Motor neuron (in vitro differentiated cells): Measurements from ENCODE around the gene LRRC40. TPM values are rescaled to one million over a fixed set of nuclear protein-coding genes. Genes with fewer than 3 reads are reported as not detected.

ENCODE experiments used
- total RNA-seq, 8 experiments: library from RNA; unstranded; fragments of 300-600 nt; gene quantifications; 2 replicates each; pipeline versions ENCODE4 v1.2.3 to v1.2.4, GENCODE V29; 2022

Gene LRRC40
- total RNA-seq, 8 experiments from 2014 or later: 8.1 to 54.6 (median 34.5) TPM

Other genes starting within 250 kb of the LRRC40 start
- 100 to 1,000 TPM; 127 to 267 (median 187) TPM for gene SRSF11, start 15.8 kb upstream of the LRRC40 start, total RNA-seq
- 10 to 100 TPM; 26.6 to 39.0 (median 37.0) TPM for gene ANKRD13C, start 149.1 kb upstream of the LRRC40 start, total RNA-seq
- 10 to 100 TPM in 5 of 8 experiments, 1 to 10 TPM in 3; 8.3 to 29.7 (median 11.8) TPM for gene CTH, start 205.7 kb upstream of the LRRC40 start, total RNA-seq